ENCODE measurements around the gene ABCA5.
"Not testable (repeated sequence)": the region's sequence is repeated elsewhere in the genome, so short reads cannot be mapped to it uniquely, and the experiment has no call there.

ABCA5 gene

DNA sequence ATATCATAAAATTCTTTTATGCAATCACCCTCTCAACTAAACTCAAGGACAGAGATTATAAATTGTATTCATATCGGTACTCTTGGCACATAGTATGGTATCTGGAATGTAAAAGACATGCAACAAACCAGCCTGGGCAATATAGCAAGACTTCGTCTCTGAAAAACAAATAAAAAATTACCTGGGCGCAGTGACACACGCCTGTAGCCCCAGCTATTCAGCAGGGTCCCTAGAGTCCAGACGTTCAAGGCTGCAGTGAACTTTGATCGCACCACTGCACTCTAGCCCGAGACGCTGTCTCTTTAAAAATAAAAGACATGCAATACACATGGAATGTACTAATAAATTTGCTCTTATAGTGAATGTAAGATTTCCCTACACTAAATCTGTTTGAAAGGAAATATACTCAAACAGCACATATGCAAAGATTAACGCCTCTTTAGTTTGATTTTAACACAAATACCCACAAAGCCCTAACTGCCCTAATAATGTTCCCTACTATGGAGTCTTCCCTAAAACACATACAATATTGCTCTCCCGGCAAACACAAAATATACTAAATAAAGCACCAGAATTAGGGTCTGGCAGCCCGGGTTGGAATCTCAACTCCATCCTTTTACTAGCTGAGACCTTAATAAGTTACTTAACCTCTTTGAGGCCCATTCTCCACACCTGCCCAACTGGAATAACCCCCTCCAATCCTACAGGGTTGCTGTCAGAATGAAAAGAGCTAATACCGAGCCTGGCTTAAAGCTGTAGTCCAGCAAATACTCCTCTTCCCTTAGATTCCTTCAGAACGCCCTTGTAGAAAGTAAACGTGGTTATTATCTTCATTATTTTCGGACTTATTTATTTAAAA, 1.2 kb downstream of the ABCA5 start:
- no peak for DNase-seq (ENCODE audit: low read depth in 3 of 3)

DNA sequence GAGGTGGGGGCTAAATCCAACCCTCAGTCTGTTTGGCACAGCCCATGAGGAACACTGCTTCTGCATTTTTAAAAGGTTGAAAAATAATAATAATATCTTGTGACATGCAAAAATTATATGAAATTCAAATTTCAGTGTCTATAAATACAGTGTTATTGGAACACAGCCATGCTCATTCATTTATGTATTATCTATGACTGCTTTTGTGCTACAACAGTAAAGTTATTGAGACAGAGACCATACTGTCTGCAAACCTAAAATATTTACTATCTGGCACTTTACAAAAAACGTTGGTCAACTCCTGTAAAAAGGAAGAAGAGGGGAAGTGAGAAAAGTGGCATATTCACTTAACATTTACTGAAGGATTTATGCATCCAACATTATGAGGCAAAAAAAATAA, 3.1 kb downstream of the ABCA5 start:
- DNase-seq (ENCODE audit: low read depth in 3 of 3), result no peak

DNA sequence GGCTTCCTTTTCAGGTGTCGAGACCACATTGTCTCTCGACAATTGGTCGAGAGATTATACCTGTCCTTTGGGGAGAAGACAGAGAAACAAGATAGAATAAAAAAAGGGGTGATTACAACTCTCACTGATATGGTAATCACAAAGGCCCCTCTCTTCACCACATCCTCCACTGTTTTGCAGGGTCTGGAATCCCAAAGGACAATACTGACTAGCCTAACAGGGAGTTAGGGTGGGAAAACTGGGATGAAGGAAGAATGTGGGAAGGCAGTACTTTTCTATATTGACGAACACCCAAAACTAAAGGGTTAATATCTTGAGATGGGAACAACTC, 6.1 kb downstream of the ABCA5 start:
- DNase-seq (ENCODE audit: low read depth in 3 of 3), result no peak

DNA sequence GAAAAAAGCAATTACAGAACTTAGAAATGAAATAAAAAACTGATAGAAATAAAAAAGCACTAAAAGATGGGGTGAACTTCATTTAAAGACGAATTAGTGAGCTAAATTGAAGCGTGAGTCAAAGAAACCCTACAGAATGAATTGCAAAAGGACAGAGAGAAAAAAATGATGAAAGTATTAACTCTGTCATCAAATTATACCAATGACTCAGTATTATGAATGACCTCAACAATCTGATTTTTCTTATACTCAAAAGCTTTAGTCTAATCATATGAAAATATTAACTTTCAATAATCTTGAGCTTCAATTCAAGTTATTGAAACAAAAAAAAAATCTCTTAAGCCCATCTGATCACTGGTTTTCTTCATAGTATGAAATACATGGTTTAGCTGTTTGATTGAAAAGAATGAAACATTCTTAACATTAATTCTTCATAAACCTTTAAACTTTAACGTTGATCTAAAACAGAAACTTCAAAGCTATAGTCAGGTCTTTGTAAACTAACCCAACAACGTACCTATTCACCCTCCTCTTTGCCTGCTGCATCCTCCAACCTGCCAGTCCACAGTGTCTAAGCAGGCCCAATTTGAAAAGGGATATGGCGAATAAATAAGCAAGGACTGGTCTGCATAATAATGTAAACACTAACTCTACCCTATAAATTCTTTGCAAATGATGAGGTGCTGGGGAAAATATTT, 6.6 kb downstream of the ABCA5 start:
- DNase-seq (ENCODE audit: low read depth in 3 of 3), result no peak

DNA sequence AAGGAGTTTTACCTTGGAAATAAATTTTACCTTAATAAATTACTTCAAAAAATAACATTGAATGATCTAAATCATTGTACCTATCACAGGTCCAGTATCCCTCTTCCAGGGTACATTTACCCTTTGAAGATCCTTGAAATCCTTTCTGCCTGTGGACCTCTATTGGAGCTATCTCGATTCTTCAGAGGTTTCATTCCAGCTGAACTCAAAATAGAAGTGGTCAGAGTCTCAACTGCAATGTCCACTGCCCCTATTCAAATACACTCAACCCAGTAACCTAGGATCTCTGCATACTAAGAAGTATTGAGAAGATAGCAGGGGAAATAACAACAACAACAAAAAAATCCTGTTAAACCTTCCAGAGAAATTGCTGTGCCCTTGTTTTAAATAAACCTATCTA, 9.3 kb downstream of the ABCA5 start:
- no peak for DNase-seq (ENCODE audit: low read depth in 3 of 3)

DNA sequence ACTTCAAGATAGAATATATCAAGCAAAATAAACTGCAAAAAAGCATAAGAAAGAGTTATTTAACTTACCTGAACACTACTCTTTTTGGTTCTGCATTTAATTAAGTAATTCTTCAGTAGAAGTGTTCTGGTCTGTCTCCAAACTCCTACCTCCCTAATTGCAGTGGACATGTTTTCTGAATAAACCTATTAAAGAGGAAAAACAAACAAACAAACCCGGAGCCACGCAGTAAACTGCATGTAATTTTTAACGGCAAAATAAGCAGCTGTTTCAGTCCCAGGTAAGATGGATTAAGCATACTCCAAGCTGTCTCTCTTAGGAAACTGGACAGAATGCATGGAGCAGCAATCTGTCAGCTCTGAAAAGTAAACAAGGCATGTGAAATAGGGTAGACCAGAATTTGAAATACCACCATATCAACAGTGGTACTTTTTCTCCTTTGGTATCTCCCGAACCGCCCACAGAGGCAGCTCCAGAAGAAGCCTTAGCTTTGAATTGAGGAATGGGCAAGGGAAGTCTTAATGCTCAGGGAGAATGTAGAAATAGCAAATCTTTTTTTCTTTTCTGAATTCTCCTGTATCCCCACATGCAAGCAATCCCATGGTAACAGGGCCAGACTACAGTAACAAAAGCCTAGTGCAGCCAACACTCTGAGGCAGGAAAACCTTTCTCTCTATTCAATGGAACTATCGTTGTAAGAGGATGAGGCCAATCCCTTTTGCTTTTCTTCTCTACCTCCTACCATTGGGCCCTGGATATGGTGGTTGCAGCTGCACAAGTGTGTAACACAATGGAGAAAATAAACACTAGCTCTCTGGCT, 12.5 kb downstream of the ABCA5 start:
- DNase-seq (ENCODE audit: low read depth in 3 of 3), result no peak

DNA sequence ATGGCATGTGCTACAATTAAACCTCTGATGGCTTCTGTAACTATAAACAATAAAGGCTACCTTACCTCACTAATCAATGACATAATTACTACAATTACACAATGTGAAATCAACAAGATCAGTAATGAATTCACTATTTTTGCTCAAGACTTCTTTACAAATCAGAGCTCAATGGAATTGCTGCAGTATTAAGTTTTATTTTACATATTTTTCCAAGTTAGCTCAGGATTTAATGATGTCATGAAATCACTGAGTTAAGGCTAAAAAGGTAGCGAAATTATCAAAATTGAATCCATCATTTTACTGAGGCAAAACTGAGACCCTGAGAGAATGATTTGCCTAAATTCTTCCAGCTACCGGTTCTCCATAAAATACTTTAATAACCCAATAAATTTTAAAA, 21.8 kb downstream of the ABCA5 start:
- no peak for DNase-seq (ENCODE audit: low read depth in 3 of 3)

DNA sequence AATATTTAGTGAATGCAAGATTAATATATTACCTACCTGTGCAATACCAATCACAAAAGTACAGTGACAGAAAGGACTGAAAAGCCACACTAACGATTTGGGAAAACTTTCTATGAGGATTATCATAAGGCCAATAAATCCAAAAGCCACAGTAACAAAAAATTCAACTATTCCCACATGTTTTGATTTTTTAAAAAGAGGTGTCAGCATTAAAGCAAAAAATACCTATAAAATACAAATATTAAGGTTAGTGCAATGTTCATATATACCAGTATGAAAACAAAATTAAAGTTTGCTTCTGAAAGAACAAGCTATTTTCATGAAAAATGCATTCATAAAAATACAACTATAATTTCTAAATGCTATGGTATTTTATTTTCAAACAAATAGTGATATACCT, 24.3 kb downstream of the ABCA5 start:
- DNase-seq (ENCODE audit: low read depth in 3 of 3), result no peak

DNA sequence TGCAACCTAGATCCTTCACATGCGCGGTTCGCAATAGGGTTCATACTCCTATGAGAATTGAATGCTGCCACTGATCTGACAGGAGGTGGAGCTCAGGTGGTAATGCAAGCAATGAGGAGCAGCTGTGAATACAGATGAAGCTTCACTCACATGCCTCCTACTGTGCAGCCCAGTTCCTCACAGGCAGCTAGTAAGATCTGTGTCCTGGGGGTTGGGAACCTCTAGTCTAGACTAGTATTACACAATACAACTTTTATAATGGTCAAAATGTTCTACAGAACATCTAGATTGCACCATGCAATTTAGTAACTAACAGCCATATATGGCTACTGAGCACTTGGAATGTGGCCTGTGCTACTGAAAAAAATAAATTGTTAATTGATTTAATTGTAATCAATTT, 26.7 kb downstream of the ABCA5 start:
- no peak for DNase-seq (ENCODE audit: low read depth in 3 of 3)

DNA sequence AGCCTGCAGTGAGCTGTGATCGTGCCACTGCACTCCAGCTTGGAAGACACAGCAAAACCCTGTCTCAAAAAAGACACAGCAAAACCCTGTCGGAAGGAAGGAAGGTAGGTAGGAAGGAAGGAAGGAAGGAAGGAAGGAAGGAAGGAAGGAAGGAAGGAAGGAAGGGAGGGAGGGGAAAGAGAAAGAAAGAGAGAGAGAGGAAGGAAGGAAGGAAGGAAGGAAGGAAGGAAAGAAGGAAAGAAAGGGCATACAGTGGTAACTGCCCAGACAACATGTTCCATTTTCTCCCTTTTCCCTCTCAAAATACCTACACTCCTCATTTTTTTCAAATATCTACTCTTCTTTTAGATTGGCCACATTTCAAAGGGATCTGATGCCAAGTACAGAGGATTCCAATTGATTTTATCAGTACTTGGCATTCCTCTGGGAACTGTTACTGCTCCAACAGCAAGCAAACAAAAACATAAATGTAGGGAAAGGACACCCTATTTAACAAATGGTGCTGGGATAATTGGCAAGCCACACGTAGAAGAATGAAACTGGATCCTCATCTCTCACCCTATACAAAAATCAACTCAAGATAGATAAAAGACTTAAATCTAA, 28.7 kb downstream of the ABCA5 start:
- not testable (repeated sequence) for DNase-seq (ENCODE audit: low read depth in 3 of 3)

DNA sequence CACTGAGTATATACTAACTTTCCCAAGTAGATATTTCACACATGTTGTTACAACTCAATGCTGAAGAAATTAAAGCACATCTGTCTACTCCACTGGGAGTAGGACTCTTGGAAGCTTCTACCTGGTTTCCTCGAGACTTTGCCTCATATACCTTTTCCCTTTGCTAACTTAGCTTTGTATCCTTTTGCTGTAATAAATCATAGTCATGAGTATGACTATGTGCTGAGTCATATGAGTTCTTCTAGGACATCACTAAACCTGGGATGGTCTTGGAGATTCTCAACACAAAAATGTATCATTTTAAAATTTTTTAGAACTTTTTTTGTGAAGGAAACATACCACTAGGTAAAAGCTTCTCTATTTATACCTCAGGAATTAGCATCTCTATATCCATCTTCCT, 39.8 kb downstream of the ABCA5 start:
- DNase-seq (ENCODE audit: low read depth in 3 of 3), result no peak

DNA sequence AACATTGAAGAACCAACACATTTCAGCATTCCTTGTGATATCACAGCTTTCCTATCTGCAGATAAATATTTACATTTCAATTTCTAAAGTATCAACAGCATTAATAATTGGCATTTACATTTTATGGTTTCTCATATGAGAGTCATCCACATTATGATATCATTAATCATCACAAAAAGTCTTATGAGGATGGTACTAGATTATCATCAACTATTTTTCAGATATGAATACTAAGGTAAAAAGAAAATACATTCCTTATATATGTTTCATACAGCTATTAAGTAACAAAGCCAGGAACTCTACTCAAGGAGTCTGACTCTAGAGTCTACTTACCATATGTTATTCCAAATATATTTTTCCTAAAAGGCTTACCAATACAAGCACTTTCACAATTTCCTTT, 40.7 kb downstream of the ABCA5 start:
- no peak for DNase-seq (ENCODE audit: low read depth in 3 of 3)

DNA sequence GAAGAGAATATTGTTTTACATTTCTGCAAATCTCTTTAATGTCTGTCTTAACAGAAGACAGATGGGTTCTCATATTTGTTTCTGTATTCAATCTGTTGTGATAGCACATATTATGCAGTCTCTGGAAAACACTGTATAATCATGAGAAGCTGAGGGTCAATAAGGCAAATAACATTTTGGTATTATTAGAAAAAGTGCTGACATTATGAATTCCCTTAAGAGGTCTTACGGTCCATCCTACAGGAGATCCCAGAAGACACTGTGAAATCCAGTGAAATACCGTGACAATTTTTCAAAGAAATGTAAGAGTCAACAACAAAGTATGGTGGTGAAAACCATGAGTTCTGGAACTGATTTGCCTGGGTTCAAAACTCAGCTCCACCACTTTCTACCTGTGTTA, 42.3 kb downstream of the ABCA5 start:
- DNase-seq (ENCODE audit: low read depth in 3 of 3), result no peak

DNA sequence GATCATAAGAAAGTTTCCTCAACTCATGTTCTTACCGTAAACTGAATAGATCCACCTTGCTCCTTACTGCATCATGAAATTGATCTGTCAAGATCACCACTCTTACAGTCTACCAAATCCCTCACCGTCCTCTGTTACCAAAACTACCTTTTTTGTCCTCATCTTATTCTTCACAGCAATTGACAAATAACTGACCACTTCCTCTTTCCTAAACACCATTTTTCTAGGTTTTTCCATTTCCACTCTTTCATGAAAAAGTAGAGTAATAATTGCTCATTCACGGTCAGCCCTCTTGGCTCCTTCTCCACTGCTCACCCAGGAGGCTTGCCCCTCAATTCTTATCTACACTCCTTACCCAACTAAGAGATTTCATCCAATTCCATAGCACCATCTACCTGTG, 44.9 kb downstream of the ABCA5 start:
- no peak for DNase-seq (ENCODE audit: low read depth in 3 of 3)

DNA sequence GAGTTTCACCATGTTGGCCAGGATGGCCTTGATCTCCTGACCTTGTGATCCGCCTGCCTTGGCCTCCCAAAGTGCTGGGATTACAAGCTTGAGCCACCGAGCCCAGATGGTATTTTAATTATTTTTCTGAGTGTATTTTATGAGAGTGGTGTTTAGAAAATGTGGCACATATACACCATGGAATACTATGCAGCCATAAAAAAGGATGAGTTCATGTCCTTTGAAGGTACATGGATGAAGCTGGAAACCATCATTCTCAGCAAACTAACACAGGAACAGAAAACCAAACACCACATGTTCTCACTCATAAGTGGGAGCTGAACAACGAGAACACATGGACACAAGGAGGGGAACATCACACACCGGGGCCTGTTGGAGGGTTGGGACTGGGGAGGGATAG, 50.7 kb downstream of the ABCA5 start:
- DNase-seq (ENCODE audit: low read depth in 3 of 3), result not testable (repeated sequence)

DNA sequence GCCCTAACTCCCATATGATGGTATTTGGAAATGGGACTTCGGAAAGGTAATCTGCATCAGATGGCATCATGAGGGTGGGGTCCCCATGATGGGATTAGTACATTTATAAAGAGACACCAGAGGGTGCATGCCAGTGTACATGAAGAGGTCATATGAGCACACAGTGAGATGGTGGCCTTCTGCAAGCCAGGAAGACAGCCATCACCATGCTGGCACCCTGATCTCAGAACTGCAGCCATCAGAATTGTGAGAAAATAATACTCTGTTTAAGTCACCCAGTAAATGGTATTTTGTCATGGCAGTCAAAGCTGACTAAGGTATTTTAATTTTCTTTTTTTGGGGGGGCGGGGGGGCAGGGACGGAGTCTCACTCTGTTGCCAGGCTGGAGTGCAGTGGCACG, 51.2 kb downstream of the ABCA5 start:
- DNase-seq (ENCODE audit: low read depth in 3 of 3), result no peak

DNA sequence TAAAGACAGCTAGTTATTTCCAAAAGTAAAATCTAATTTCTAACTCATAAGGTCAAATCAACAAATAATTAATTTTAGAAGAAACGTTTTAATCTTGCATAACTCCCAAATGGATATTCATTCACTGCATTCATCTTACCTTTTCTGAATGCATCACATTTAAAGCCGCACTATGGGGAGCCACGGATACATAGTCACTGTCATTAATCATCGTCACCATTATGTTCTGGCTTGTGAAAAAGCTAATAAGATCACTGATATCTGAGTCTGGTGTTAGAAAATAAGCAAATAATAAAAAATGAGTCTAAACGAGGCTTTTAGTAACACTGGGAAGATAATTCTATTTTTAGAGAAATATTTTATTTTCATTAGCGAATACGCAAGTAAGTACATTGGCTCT, 55.9 kb downstream of the ABCA5 start:
- no peak for DNase-seq (ENCODE audit: low read depth in 3 of 3)

DNA sequence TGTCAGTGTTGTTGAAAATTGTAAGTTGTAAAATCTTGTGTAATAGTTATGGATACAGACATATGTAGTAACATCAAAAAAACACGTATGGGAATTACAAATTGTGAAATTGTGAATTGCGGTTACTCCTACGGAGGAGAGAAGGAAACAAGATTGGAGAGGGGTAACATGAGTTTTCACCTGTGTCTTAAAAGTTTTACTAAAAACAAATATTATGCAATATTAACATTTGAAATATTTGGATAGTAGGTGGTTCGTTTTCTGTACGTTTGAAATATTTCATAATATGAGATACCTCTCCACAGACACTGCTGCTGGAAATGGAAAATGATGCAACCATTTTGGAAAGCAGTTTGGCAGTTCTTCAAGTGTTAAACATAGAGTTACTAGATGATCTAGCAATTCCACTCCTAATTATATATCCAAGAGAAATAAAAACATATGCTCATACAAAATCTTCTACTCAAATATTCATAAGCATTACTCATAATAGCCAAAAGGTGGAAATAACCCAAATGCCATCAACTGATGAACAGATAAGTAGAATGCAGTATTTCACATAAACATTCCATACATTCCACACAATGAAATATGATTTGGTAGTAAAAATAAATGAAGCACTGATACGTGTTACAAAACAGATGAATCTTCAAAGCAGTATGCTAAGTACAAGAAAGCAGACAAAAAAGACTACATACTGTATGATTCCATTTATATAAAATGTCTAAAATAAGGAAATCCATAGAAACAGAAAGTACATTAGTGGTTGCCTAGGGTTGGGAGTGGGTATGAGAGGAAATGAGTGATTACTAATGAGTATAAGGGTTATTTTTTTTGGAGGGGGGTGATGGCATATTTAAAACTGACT, 57.6 kb downstream of the ABCA5 start:
- no peak for DNase-seq (ENCODE audit: low read depth in 3 of 3)

DNA sequence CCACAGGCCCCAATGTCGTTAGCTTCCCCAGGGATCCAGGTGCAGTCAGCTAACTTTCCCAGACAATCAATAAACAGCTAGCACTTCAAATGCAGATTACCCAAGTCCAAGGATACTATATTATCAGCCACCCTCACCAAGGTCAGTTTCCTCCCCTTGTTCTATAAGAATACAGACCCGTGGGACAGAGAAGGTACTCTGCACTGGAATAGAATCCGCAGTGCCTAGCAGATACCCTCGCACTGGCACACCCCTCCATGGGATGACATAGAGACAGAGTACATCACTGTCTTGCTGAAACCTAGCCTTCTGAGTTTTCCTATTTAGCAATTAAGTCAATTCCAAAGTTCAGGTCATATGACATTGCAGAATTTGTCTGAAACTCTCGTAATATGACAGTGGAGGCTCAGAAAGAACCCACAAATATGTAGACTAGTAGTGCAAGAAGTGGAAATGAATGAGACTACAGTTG, 58.4 kb downstream of the ABCA5 start:
- no peak for DNase-seq (ENCODE audit: low read depth in 3 of 3)

DNA sequence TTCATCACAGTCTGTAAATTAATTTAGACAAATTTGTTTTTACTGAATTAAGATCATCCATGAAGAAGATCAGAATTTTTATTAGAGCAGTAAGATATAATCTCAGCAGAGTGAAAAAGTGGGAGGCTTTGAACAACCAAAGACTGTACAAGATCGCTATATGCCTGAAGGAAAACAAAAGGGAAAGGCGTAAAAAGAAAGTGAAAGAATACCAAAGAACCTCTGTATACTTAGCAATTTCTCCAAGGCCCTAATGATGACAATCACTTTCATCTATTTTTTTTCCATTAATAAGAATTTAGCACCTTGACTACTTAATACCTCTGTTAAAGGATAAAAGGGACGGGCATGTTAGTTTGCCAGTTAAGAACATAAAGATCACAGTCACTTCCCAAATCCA, 59.7 kb downstream of the ABCA5 start:
- no peak for DNase-seq (ENCODE audit: low read depth in 3 of 3)

DNA sequence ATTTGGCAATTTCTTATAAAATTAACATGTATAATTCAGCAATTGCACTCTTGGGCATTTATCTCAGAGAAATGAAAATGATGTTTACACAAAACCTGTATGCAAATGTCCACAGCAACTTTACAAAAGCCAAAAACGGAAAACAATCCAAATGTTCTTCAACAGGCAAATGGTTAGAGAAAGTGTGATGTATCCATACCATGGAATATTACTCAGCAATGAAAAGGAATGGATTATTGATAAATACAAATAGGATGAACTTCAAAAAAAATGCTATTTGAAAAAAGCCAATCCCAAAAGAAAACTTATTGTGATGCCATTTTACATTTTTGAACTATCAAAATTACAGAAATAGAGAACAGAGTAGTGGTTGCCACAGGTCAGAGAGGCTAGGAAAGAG, 61.1 kb downstream of the ABCA5 start:
- no peak for DNase-seq (ENCODE audit: low read depth in 3 of 3)
